Ovary (tissue), 9 donors: ENCODE measurements around the gene C6. TPM values are rescaled to one million over a fixed set of nuclear protein-coding genes. Genes with fewer than 3 reads are reported as not detected.
"Not testable (repeated sequence)": the region's sequence is repeated elsewhere in the genome, so short reads cannot be mapped to it uniquely, and the experiment has no call there.

Experiments
- DNase-seq, 5 donors: peaks; one replicate each; pipeline ENCODE4 v3.0.0-alpha.2; 2019 to 2020
- H3K27ac ChIP-seq, 2 donors: fragments of 200-600 bp; one replicate each; pipeline versions ENCODE4 v1.5.1 to v1.8.0; 2019 to 2022
- H3K27me3 ChIP-seq: fragments of 200-600 bp; one replicate; pipeline ENCODE4 v1.8.0; 2022
- H3K36me3 ChIP-seq: fragments of 200-600 bp; sonication (generic); one replicate; pipeline ENCODE4 v1.5.1; 2019
- H3K4me1 ChIP-seq: one replicate; pipeline ENCODE4 v1.8.1; 2013; ENCODE audit warnings: mild to moderate bottlenecking, moderate library complexity; ENCODE audit not compliant: insufficient read depth
- H3K4me3 ChIP-seq: fragments of 200-600 bp; sonication (generic); one replicate; pipeline ENCODE4 v1.5.1; 2017
- H3K9me3 ChIP-seq, 2 donors: fragments of 200-600 bp in 1 of 2; sonication (generic) in 1 of 2; one replicate each; pipeline versions ENCODE4 v1.5.1 to v1.8.1; 2013 to 2019; ENCODE audit warnings: mild to moderate bottlenecking in 1 of 2, moderate library complexity in 1 of 2
- EP300 ChIP-seq: sonication (generic); formaldehyde crosslinking; IDR thresholded peaks from one replicate; pipeline ENCODE4 v1.6.1; 2017; ENCODE audit warnings: antibody characterized with exemption
- POLR2A ChIP-seq: fragments of 450-650 bp; IDR thresholded peaks from one replicate; pipeline ENCODE4 v1.6.1; 2017; ENCODE audit warnings: antibody characterized with exemption, mild to moderate bottlenecking, moderate library complexity
- WGBS, 3 donors: extraction: QIAGEN DNeasy Blood & Tissue Kit in 1 of 3; methylation state at CpG; one replicate each; pipeline versions ENCODE4 v1.1.5 to v1.1.7; 2013 to 2017; 5-methylcytosine and 5-hydroxymethylcytosine counted together
- intact Hi-C, 4 donors: fragments of 100-400 bp; cut with DNase I; formaldehyde crosslinking; loops; one replicate each; pipeline versions ENCODE4 v1.11.0 to v1.15.1; 2022 to 2023
- polyA plus RNA-seq, 2 donors: library from polyadenylated mRNA; stranded (reverse); fragments of 200-250 nt in 1 of 2; fragments of 350-450 nt in 1 of 2; fragmentation: Illumina TruSeq in 1 of 2; extraction: RNeasy Lipid Tissue Mini Kit (QIAGEN cat#74804) in 1 of 2; gene quantifications; one replicate each; pipeline ENCODE4 v1.2.3, GENCODE V29; 2013 to 2014
- total RNA-seq, 7 donors: library from RNA; depleted of rRNA in 2 of 7; stranded (reverse); fragments of >200 nt in 2 of 7; fragmentation: NEBNext Ultra II Directional in 3 of 7; extraction: Animal tissue kit (Norgen Biotek cat#: 25700) in 3 of 7; gene quantifications; one replicate each; pipeline versions ENCODE4 v1.1.0 to v1.2.4, GENCODE V29; 2016 to 2023
- TF ChIP-seq, protein P1 (sequence below), 3 donors: fragments of 450-650 bp in 2 of 3; fragments of 200-600 bp in 1 of 3; IDR thresholded peaks; one replicate each; pipeline versions ENCODE4 v1.5.1 to v1.8.0; 2016 to 2022; ENCODE audit warnings: antibody characterized with exemption in 3 of 3, mild to moderate bottlenecking in 1 of 3
- donor health status: DM: no; HTN: no; CAD: no; lungs with moderate emphysema.
- donor health status: DM: no; HTN: no; CAD: no.
- donor health status: Bipolar disorder and iron deficiency.
- donor health status: DM: yes; HTN: yes; CAD: no.
- donor health status: DM: no; HTN: no; CAD: no.
- donor health status: DM: yes; HTN: yes; CAD: no.

The C6 gene
- total and polyA plus RNA-seq, 9 donors, result 1.6 to 61.9 (median 7.4) TPM

DNA sequence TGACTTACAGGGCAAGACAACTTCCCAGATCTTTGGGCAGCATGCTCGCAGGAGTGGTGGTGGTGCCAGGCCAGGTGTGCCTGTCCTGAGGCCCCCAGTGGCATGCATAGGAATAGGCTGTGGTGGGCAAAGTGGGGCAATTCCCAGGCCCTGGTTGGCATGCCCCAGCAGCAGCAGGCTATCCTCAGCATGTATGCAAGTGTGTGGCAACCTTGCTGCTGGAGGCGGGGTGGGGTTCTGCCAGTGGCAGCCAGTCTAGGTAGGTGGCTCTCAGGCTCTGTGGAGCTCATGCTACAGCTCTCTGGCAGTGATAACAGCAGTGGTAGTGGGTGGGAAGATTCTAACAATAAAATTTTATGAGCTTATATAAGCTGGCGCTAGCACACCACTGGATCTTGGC, 27.7 kb upstream of the C6 start:
- H3K27me3 ChIP-seq, result no peaks in the 10 kb centered on the region
- intact Hi-C loops, result no loop called here
- H3K4me1 ChIP-seq, result no peaks in the 10 kb centered on the region
- H3K9me3 ChIP-seq, result no peaks in the 10 kb centered on the region
- WGBS, 3 donors, result 91 to 98% (median 96%) methylated on average over 3 of the region's 3 CpGs
- no peak overlapping the region for H3K4me3 ChIP-seq
- H3K27ac ChIP-seq, result no peak overlapping the region
- H3K36me3 ChIP-seq, result no peaks in the 10 kb centered on the region
- DNase-seq, result no peak
- TF ChIP-seq POLR2A (no peak), EP300 (no peak)
- TF ChIP-seq, protein P1, sequence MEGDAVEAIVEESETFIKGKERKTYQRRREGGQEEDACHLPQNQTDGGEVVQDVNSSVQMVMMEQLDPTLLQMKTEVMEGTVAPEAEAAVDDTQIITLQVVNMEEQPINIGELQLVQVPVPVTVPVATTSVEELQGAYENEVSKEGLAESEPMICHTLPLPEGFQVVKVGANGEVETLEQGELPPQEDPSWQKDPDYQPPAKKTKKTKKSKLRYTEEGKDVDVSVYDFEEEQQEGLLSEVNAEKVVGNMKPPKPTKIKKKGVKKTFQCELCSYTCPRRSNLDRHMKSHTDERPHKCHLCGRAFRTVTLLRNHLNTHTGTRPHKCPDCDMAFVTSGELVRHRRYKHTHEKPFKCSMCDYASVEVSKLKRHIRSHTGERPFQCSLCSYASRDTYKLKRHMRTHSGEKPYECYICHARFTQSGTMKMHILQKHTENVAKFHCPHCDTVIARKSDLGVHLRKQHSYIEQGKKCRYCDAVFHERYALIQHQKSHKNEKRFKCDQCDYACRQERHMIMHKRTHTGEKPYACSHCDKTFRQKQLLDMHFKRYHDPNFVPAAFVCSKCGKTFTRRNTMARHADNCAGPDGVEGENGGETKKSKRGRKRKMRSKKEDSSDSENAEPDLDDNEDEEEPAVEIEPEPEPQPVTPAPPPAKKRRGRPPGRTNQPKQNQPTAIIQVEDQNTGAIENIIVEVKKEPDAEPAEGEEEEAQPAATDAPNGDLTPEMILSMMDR (IDR thresholded peaks at IDR 0.05), result no peak

DNA sequence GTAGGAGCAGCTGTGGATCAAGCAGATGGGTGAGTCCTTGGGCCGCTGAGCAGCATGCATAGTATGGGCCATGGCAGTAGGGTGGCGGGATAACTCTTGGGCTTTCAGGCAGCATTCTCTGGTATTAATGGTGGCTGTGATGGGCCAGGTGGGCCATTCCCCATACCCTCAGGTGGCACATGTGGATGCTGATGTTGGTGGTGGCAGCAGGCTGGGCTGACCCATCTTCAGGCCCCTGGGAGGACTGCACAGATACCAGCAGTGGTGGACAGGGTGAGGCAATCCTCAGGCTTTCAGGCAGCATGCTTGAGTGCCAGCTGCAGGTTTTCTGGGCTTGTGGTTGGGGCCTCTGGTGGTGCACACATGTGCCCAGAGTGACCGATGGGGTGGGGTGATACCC, 27.1 kb upstream of the C6 start:
- 93 to 100% (median 98%) methylated on average over 3 of the region's 3 CpGs for WGBS, 3 donors
- Histone ChIP-seq H3K27me3 (no peaks in the 10 kb centered on the region), H3K4me3 (no peak overlapping the region), H3K27ac (no peak overlapping the region), H3K4me1 (no peaks in the 10 kb centered on the region), H3K36me3 (no peaks in the 10 kb centered on the region), H3K9me3 (no peaks in the 10 kb centered on the region)
- DNase-seq, result no peak
- TF ChIP-seq, protein P1 (IDR thresholded peaks at IDR 0.05), result no peak
- no peak for TF ChIP-seq POLR2A
- no peak for TF ChIP-seq EP300
- intact Hi-C loops, result no loop called here

DNA sequence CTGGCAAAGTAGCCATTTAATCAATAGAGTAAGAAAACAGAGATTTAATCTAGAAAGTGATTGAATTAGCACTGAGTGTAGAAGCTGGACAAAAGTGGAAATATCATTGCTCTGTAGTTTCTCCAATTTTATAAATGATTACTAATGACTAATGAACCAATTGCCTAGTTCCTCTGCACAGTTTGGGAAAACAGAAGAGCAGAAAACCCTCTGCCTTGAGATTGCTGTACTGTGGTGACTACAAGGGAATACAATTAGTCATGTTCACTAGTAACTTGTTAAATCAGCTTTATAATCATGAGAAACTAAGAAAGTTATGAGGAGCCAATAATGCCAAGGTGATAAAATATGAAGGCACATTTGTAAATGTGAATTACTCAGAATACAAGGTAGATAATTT, 21.1 kb upstream of the C6 start:
- H3K4me3 ChIP-seq, result no peak overlapping the region
- H3K9me3 ChIP-seq, result no peaks in the 10 kb centered on the region
- no peak for TF ChIP-seq POLR2A
- TF ChIP-seq EP300, result no peak
- TF ChIP-seq, protein P1 (IDR thresholded peaks at IDR 0.05), result no peak
- no peak for DNase-seq
- H3K36me3 ChIP-seq, result no peaks in the 10 kb centered on the region
- intact Hi-C loops, result no loop called here
- H3K27ac ChIP-seq, result no peak overlapping the region
- H3K4me1 ChIP-seq, result no peaks in the 10 kb centered on the region
- no peaks in the 10 kb centered on the region for H3K27me3 ChIP-seq

DNA sequence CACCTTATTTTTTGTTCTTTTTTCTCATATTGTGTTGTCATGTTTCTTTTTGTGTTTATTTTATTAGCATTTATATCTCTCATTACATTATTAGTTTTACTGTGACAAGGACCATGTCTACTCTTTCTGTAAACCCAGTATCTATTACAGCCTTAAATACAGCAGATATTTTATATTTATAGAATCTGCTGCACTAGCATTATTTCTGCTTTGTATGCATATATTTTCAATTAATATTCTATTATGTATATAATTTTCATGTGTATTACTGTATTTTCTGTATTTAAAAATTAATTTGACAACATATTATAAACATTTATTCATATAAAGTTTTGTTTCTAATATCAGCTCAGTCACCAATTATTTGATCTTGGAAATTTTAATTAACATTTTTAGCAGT, 19.5 kb upstream of the C6 start:
- no peak for DNase-seq
- Histone ChIP-seq H3K4me1 (no peaks in the 10 kb centered on the region), H3K27me3 (no peaks in the 10 kb centered on the region), H3K4me3 (no peak overlapping the region), H3K9me3 (no peaks in the 10 kb centered on the region), H3K27ac (no peak overlapping the region), H3K36me3 (no peaks in the 10 kb centered on the region)
- TF ChIP-seq POLR2A (no peak), EP300 (no peak)
- TF ChIP-seq, protein P1 (IDR thresholded peaks at IDR 0.05), result no peak
- intact Hi-C loops, result no loop called here

DNA sequence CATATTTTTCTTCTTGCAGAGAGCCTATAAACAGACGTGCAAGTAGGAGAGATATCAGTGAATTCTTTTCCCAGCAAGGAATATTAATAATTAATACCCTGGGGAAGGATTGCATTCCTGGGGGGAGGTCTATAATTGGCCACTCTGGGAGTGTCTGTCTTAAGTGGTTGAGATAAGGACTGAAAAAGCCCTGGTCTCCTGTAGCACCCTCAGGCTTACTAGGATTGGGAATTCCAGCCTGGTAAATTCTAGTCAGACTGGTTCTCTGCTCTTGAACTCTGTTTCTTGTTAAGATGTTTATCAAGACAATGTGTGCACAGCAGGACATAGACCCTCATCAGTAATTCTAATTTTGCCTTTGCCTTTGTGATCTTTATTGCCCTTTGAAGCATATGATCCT, 16.9 kb upstream of the C6 start:
- intact Hi-C loops, H3K9me3 ChIP-seq, H3K4me1 ChIP-seq, H3K36me3 ChIP-seq, H3K4me3 ChIP-seq, H3K27ac ChIP-seq, H3K27me3 ChIP-seq, DNase-seq: not testable (repeated sequence)
- 59 to 71% (median 67%) methylated on average over 1 of the region's 1 CpG for WGBS, 3 donors
